K562 (cell line): ENCODE measurements around the gene KLHL35. TPM values are rescaled to one million over a fixed set of nuclear protein-coding genes. Genes with fewer than 3 reads are reported as not detected.

Experiments
- ATAC-seq: fragments of 200-7000 bp; cut with Tn5 transposase; 3 replicates; pipeline ENCODE4 v1.9.1; 2020; ENCODE audit warnings: moderate library complexity
- BruUV-seq: library from RNA; stranded (reverse); fragments of 400-500 nt; replicated peaks from 2 replicates; lab custom pipeline; 2021; lab: Mats Ljungman, UMichigan
- CTCF ChIA-PET: fragments of 300-600 bp; formaldehyde crosslinking; extraction: SDS; loops from one replicate; lab custom pipeline; 2021; ENCODE audit warnings: low intra/inter-chr PET ratio; lab: Yijun Ruan, JAX
- POLR2A ChIA-PET: fragments of 300-600, 350-650 bp; sonication (Branson Sonifier 250); formaldehyde crosslinking; extraction: SDS; loops from one replicate; lab custom pipeline; 2021; ENCODE audit warnings: antibody characterized with exemption, inconsistent platforms; lab: Yijun Ruan, JAX
- DNase-seq, 4 experiments: peaks; one replicate each; pipeline versions ENCODE4 v3.0.0 to v3.0.0-alpha.2; 2011 to 2018; ENCODE audit warnings: low spot score in 3 of 4, mixed read lengths in 3 of 4; ENCODE audit errors: extremely low read depth in 1 of 4
- FAIRE-seq: peaks from 2 replicates; lab custom pipeline; 2011; peaks lifted over from hg19 to GRCh38; lab: Jason Lieb, UNC
- H2AFZ ChIP-seq: 2 replicates; pipeline ENCODE4 v1.6.0; 2011; ENCODE audit warnings: low read depth, low read length, control low read depth, inconsistent platforms
- H3K27ac ChIP-seq: fragments of 200-600 bp; 3 replicates; pipeline ENCODE4 v1.8.0; 2011; ENCODE audit warnings: low read depth, mild to moderate bottlenecking, control low read depth, inconsistent platforms, low read length, moderate library complexity, mixed read lengths; ENCODE audit errors: extremely low read depth
- H3K27me3 ChIP-seq, 2 experiments: fragments of 300-600 bp in 1 of 2; 2 replicates in 1 of 2; 3 replicates in 1 of 2; pipeline versions ENCODE4 v1.6.0 to v1.8.0; 2011; ENCODE audit warnings: inconsistent platforms in 2 of 2, low read length in 2 of 2, mild to moderate bottlenecking in 1 of 2, mixed read lengths in 1 of 2, moderate library complexity in 1 of 2; ENCODE audit not compliant: control insufficient read depth in 2 of 2, insufficient read depth in 2 of 2
- H3K36me3 ChIP-seq: fragments of 300-600 bp; 3 replicates; pipeline ENCODE4 v1.8.0; 2011; ENCODE audit warnings: mild to moderate bottlenecking, low read length, inconsistent platforms; ENCODE audit not compliant: control insufficient read depth, insufficient read depth
- H3K4me1 ChIP-seq, 2 experiments: fragments of 200-600 bp in 1 of 2; replicated peaks in 1 of 2; 2 replicates in 1 of 2; 3 replicates in 1 of 2; pipeline versions ENCODE4 v1.5.1 to v1.8.0; 2011; ENCODE audit warnings: inconsistent platforms in 2 of 2, low read length in 2 of 2, mild to moderate bottlenecking in 1 of 2, mixed read lengths in 1 of 2, moderate library complexity in 1 of 2; ENCODE audit not compliant: control insufficient read depth in 2 of 2, insufficient read depth in 2 of 2
- H3K4me2 ChIP-seq: 2 replicates; pipeline ENCODE4 v1.6.1; 2011; ENCODE audit warnings: low read length, control low read depth, inconsistent platforms, mixed read lengths; ENCODE audit not compliant: insufficient read depth
- H3K4me3 ChIP-seq: fragments of 200-600 bp; sonication (generic), shearing (Covaris generic); 2 replicates; pipeline ENCODE4 v1.5.1; 2016; ENCODE audit warnings: control low read depth, inconsistent platforms
- H3K79me2 ChIP-seq: fragments of 200-600 bp; 3 replicates; pipeline ENCODE4 v1.8.0; 2011; ENCODE audit warnings: low read length, inconsistent platforms; ENCODE audit not compliant: control insufficient read depth, insufficient read depth
- H3K9ac ChIP-seq, 2 experiments: 2 replicates each; pipeline versions ENCODE4 v1.6.0 to v1.6.1; 2011; ENCODE audit warnings: low read depth in 2 of 2, low read length in 2 of 2, control low read depth in 1 of 2, inconsistent platforms in 1 of 2, mild to moderate bottlenecking in 1 of 2, mixed read lengths in 1 of 2; ENCODE audit not compliant: insufficient read depth in 1 of 2
- H3K9me1 ChIP-seq: one replicate; pipeline ENCODE4 v1.6.0; 2011; ENCODE audit warnings: inconsistent platforms, mild to moderate bottlenecking, low read length, moderate library complexity; ENCODE audit not compliant: control insufficient read depth, insufficient read depth
- H3K9me3 ChIP-seq: replicated peaks from 2 replicates; pipeline ENCODE4 v1.5.1; 2011; ENCODE audit warnings: low read depth, low read length, inconsistent platforms; ENCODE audit not compliant: control insufficient read depth, insufficient read depth
- H4K20me1 ChIP-seq: replicated peaks from 2 replicates; pipeline ENCODE4 v1.6.1; 2011; ENCODE audit warnings: low read length, inconsistent platforms, mixed read lengths; ENCODE audit not compliant: control insufficient read depth, insufficient read depth
- CGGBP1 ChIP-seq: fragments of 250-450 bp; sonication (Bioruptor Pico); IDR thresholded peaks from 2 replicates; pipeline ENCODE4 v1.9.0; 2021; ENCODE audit warnings: mild to moderate bottlenecking
- E2F1 ChIP-seq: sonication (generic); formaldehyde crosslinking; IDR thresholded peaks from 2 replicates; pipeline ENCODE4 v1.8.1; 2023; ENCODE audit warnings: mild to moderate bottlenecking, missing genetic modification reagents, moderate library complexity
- MAFG ChIP-seq: fragments of 450-650 bp; conservative IDR thresholded peaks from 2 replicates; pipeline ENCODE4 v1.6.1; 2016; ENCODE audit warnings: missing genetic modification characterization, missing compliant biosample characterization
- NCOA6 ChIP-seq: fragments of 450-650 bp; IDR thresholded peaks from 2 replicates; pipeline ENCODE4 v1.6.1; 2017; ENCODE audit warnings: mild to moderate bottlenecking
- SIRT6 ChIP-seq: IDR thresholded peaks from one replicate; pipeline ENCODE4 v1.6.1; 2012; ENCODE audit warnings: low read depth, mild to moderate bottlenecking, control low read depth, inconsistent platforms, low read length, moderate library complexity
- SMAD3 ChIP-seq: fragments of 450-650 bp; formaldehyde crosslinking; conservative IDR thresholded peaks from 2 replicates; pipeline ENCODE4 v1.4.0; 2020; ENCODE audit warnings: mild to moderate bottlenecking
- SNIP1 ChIP-seq: fragments of 450-650 bp; IDR thresholded peaks from 2 replicates; pipeline ENCODE4 v1.7.1; 2017; ENCODE audit warnings: low read depth, mild to moderate bottlenecking
- ZNF239 ChIP-seq: fragments of 250-450 bp; sonication (Bioruptor Pico); IDR thresholded peaks from 2 replicates; pipeline ENCODE4 v1.4.0; 2020; ENCODE audit warnings: mild to moderate bottlenecking
- WGBS: fragments of 100-300 bp; shearing (Covaris generic); methylation state at CpG from one replicate; pipeline ENCODE4 v1.1.6; 2016; ENCODE audit warnings: low coverage, mixed read lengths; ENCODE audit not compliant: insufficient coverage; ENCODE audit errors: missing lambda C conversion rate; 5-methylcytosine and 5-hydroxymethylcytosine counted together
- in situ Hi-C: fragments of 300-500 bp; cut with MboI; formaldehyde crosslinking; loops from 4 replicates; pipeline ENCODE4 v1.15.0; 2018; ENCODE audit warnings: inconsistent platforms, mixed read lengths
- intact Hi-C: fragments of 100-400 bp; cut with micrococcal nuclease; formaldehyde crosslinking; loops from 2 replicates; pipeline ENCODE4 v1.14.2; 2022
- polyA plus RNA-seq, 8 experiments: library from polyadenylated mRNA; depleted of rRNA in 4 of 8; stranded (reverse) in 5 of 8; unstranded in 3 of 8; fragments of >200 nt; fragmentation: Nextera tagmentation in 2 of 8; fragmentation: Illumina TruSeq in 1 of 8; extraction: Ambion mirVana in 2 of 8; extraction: Trizol in 1 of 8; gene quantifications; 2 replicates each; pipeline versions ENCODE4 v1.2.1 to v1.2.3, GENCODE V29; 2011 to 2014; ENCODE audit warnings: inconsistent platforms in 1 of 8, missing spikeins in 1 of 8
- total RNA-seq, 7 experiments: library from RNA; depleted of rRNA in 6 of 7; stranded (reverse); fragments of >200 nt in 6 of 7; fragmentation: Illumina TruSeq in 2 of 7; extraction: Trizol in 2 of 7; gene quantifications; 2 replicates each; pipeline versions ENCODE4 v1.2.1 to v1.2.3, GENCODE V29; 2011 to 2021; ENCODE audit warnings: low replicate concordance in 1 of 7

The KLHL35 gene
- total and polyA plus RNA-seq, 9 of the 15 experiments (the other 6 are each of a cell fraction or from before 2014, with no cell fraction given): not detected

GRCh38 chr11:75467311-75467710 is 34.3 kb upstream of the KLHL35 start:
- 84% methylated on average over 8 of the region's 8 CpGs for WGBS

More at GRCh38 chr11:75467311-75467710, 34.3 kb upstream of the KLHL35 start:
- Histone ChIP-seq H3K79me2 (no peaks in the 10 kb centered on the region), H3K36me3 (no peaks in the 10 kb centered on the region; the same call in 2 of the 3 replicates), H3K27me3 (no peaks in the 10 kb centered on the region), H3K9me1 (no peaks in the 10 kb centered on the region), H3K4me2 (no peak overlapping the region), H3K9me3 (no peaks in the 10 kb centered on the region), H3K9ac (peak overlapping the region in 1 of 2 experiments; percentile 19; a peak in 1 of 4 replicates), H3K4me1 (peaks cover 16 to 32% of the 10 kb centered on the region in 2 experiments), H3K4me3 (no peak overlapping the region), H4K20me1 (no peaks in the 10 kb centered on the region), H3K27ac (no peak overlapping the region), H2AFZ (no peak overlapping the region)
- POLR2A ChIA-PET: interaction anchor here (0.6 to 1.2 kb wide), 4 partner anchors 9 to 198 kb away, joined by 3 to 4 read pairs (median 3); no protein-coding TSS in a partner anchor
- no TSS peak for BruUV-seq
- FAIRE-seq: no peak
- ATAC-seq: no peak
- in situ Hi-C loops: no loop called here
- DNase-seq: no peak
- CTCF ChIA-PET: no interaction called here
- TF ChIP-seq CGGBP1 (CRISPR knock-in tag): no peak
- no peak for TF ChIP-seq NCOA6
- TF ChIP-seq SMAD3: no peak
- TF ChIP-seq MAFG: no peak
- TF ChIP-seq SNIP1: no peak
- TF ChIP-seq SIRT6: no peak
- no peak for TF ChIP-seq E2F1
- TF ChIP-seq ZNF239 (CRISPR knock-in tag): no peak
- TF ChIP-seq, all 486 proteins: peak for 0
- intact Hi-C loops: no loop called here
